ENCODE data around the gene FXYD3.
"Not testable (repeated sequence)": the region's sequence is repeated elsewhere in the genome, so short reads cannot be mapped to it uniquely, and the experiment has no call there.

FXYD3 gene

DNA sequence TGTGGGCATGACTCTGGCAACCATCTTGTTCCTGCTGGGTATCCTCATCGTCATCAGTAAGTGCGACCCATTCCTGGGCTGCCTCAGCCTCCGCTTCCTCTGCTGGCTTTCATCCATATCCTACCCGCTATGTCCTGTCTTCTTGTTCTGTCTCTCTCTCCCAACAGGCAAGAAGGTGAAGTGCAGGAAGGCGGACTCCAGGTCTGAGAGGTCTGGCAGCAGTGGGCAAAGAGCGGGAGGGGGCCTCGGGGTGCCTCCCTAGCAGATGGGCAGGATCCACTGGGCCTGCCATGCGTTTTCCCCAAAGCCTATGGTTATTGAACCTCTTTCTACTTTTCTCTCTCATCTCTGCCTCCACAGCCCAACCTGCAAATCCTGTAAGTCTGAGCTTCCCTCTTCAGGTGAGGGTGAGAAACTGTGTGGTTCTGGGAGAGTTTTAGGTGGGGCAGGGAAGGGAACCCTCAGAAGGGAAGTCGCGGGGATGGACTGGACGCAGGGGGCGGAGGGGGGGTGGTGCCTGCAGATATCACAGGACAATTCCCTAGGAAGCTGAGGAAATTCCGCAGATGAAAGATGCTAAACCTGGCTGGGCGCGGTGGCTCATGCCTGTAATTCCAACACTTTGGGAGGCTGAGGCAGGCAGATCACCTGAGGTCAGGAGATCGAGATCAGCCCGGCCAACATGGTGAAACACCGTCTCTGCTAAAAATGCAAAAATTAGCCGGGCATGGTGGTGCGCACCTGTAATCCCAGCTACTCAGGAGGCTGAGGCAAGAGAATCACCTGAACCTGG is 35.8 kb downstream of the FXYD3 start:
- peaks cover 10% of the 10 kb centered on the region for H3K27me3 ChIP-seq (ENCODE audit: low read depth, low read length)
- H3K4me3 ChIP-seq (ENCODE audit: low read depth in 1 of 2, low read length in 2 of 2), result no peak overlapping the region
- peaks cover 2 to 21% of the 10 kb centered on the region in 2 donors for H3K4me1 ChIP-seq (ENCODE audit: control insufficient read depth in 1 of 2, insufficient read depth in 2 of 2, low read length in 2 of 2)
- H3K9me3 ChIP-seq (ENCODE audit: control insufficient read depth in 1 of 2, low read length in 2 of 2), result no peaks in the 10 kb centered on the region
- H3K27ac ChIP-seq (ENCODE audit: low read length), result no peak overlapping the region
- H3K36me3 ChIP-seq (ENCODE audit: control insufficient read depth in 1 of 2, insufficient read depth in 2 of 2, low read length in 2 of 2), result no peaks in the 10 kb centered on the region

DNA sequence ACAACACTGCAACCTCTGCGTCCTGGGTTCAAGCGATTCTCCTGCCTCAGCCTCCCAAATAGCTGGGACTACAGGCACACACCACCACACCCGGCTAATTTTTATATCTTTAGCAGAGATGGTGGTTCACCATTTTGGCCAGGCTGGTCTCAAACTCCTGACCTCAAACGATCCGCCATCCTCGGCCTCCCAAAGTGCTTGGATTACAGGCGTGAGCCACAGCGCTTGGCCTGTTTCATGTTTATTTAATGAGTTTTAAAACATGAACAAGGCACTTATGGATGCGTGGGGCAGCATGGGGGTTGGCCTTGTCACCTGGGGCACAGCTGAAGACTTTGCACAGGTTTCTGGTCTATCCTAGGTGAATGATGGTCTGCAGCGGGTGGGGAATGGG is 37.5 kb downstream of the FXYD3 start:
- not testable (repeated sequence) for H3K27ac ChIP-seq (ENCODE audit: low read length); H3K9me3 ChIP-seq (ENCODE audit: control insufficient read depth in 1 of 2, low read length in 2 of 2); H3K4me3 ChIP-seq (ENCODE audit: low read depth in 1 of 2, low read length in 2 of 2); H3K27me3 ChIP-seq (ENCODE audit: low read depth, low read length)
- H3K36me3 ChIP-seq (ENCODE audit: control insufficient read depth in 1 of 2, insufficient read depth in 2 of 2, low read length in 2 of 2), result peaks cover 10 to 11% of the 10 kb centered on the region in 2 donors
- H3K4me1 ChIP-seq (ENCODE audit: control insufficient read depth in 1 of 2, insufficient read depth in 2 of 2, low read length in 2 of 2), result peaks cover 2 to 21% of the 10 kb centered on the region in 2 donors

GRCh38 chr19:35153701-35154524 is 38.3 kb downstream of the FXYD3 start:
- H3K4me3 ChIP-seq (ENCODE audit: low read depth in 1 of 2, low read length in 2 of 2), result peak overlapping the region; percentile 68 to 70
- H3K27ac ChIP-seq (ENCODE audit: low read length), result no peak overlapping the region
- no peaks in the 10 kb centered on the region for H3K9me3 ChIP-seq (ENCODE audit: control insufficient read depth in 1 of 2, low read length in 2 of 2)
- peaks cover 2 to 21% of the 10 kb centered on the region in 2 donors for H3K4me1 ChIP-seq (ENCODE audit: control insufficient read depth in 1 of 2, insufficient read depth in 2 of 2, low read length in 2 of 2)
- H3K27me3 ChIP-seq (ENCODE audit: low read depth, low read length), result peaks cover 10% of the 10 kb centered on the region
- peaks cover 13 to 15% of the 10 kb centered on the region in 2 donors for H3K36me3 ChIP-seq (ENCODE audit: control insufficient read depth in 1 of 2, insufficient read depth in 2 of 2, low read length in 2 of 2)

DNA sequence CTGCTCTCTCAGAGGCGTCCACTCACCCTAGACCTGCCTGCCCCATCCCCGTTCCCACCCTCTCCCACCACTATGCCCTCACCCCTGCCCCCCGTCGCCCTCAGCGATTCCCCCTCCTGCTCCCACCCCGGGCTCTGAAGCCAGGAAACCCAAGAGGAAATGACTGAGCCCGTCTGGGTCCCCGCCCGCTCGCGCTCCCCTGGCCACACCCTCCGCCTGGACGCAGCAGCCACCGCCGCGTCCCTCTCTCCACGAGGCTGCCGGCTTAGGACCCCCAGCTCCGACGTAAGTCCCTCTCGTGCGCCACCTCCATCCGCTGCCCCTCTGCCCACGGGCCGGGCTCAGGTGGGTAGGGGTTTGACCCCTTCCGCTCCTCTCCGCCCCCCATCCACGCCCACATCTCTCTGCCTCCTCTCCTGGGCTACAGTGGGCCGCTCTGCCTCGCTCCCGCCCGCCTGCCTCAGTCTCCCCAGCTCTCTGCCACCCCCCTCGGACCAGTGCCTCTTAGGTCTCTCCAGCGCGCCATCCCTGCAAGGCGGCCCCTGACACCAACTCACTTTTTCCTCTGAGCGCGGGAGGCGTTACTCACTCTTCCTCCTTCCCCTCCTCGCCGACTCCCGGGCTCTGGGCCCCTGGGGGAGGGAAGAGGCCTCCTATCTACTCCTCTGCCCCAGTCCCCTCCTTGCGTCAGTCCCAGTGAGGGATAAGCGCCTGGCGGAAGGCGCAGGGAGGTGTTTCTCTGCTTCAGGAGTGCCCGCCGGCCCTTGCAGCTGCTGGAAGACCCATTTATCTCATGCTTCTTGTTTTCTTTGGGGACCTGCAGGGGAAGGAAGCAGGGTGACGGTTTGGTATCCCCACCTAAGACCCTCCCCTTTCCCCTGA is 39.1 kb downstream of the FXYD3 start, which contains the start of gene FXYD5:
FXYD5 (plus strand) TSS at position 211 of the 882 bp plus-strand sequence. CDS start 816 bp downstream, outside the sequence.
- Histone ChIP-seq H3K27me3 (ENCODE audit: low read depth, low read length) (peaks cover 10% of the 10 kb centered on the region), H3K4me1 (ENCODE audit: control insufficient read depth in 1 of 2, insufficient read depth in 2 of 2, low read length in 2 of 2) (peaks cover 2 to 21% of the 10 kb centered on the region in 2 donors)

DNA sequence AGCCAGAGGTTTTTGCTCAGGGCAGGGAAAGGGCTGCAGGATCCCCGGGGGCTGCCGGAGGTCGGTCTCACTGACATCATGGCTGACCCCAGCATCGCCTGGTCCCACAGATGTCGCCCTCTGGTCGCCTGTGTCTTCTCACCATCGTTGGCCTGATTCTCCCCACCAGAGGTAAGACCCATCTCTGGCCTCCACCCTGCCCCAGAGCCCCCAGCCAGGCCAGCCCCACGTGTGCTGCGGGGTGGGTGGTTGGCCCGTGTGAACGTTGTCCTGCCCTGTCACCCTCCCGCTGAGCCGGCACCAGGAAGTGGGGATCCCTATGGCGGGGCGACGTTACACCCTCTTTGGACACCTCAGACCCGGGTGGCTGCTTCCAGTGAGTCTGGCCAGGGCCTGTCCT is 39.8 kb downstream of the FXYD3 start:
- peaks cover 2 to 21% of the 10 kb centered on the region in 2 donors for H3K4me1 ChIP-seq (ENCODE audit: control insufficient read depth in 1 of 2, insufficient read depth in 2 of 2, low read length in 2 of 2)
- H3K27me3 ChIP-seq (ENCODE audit: low read depth, low read length), result peaks cover 10% of the 10 kb centered on the region
- peak overlapping the region; percentile 23 for H3K27ac ChIP-seq (ENCODE audit: low read length)
- peaks cover 13 to 15% of the 10 kb centered on the region in 2 donors for H3K36me3 ChIP-seq (ENCODE audit: control insufficient read depth in 1 of 2, insufficient read depth in 2 of 2, low read length in 2 of 2)
- H3K4me3 ChIP-seq (ENCODE audit: low read depth in 1 of 2, low read length in 2 of 2), result peak overlapping the region; percentile 68 to 70
- no peaks in the 10 kb centered on the region for H3K9me3 ChIP-seq (ENCODE audit: control insufficient read depth in 1 of 2, low read length in 2 of 2)

More for the DNA sequence above, 39.1 kb downstream of the FXYD3 start, which contains the start of gene FXYD5:
- peak within 1 kb of the TSS; percentile 68 to 70 for H3K4me3 ChIP-seq (ENCODE audit: low read depth in 1 of 2, low read length in 2 of 2)
- peaks cover 13 to 15% of the 10 kb centered on the region in 2 donors for H3K36me3 ChIP-seq (ENCODE audit: control insufficient read depth in 1 of 2, insufficient read depth in 2 of 2, low read length in 2 of 2)
- H3K27ac ChIP-seq (ENCODE audit: low read length), result peak within 1 kb of the TSS; percentile 23
- H3K9me3 ChIP-seq (ENCODE audit: control insufficient read depth in 1 of 2, low read length in 2 of 2), result no peaks in the 10 kb centered on the region

GRCh38 chr19:35155981-35156672 is 40.5 kb downstream of the FXYD3 start:
- peaks cover 13 to 15% of the 10 kb centered on the region in 2 donors for H3K36me3 ChIP-seq (ENCODE audit: control insufficient read depth in 1 of 2, insufficient read depth in 2 of 2, low read length in 2 of 2)
- peak overlapping the region; percentile 68 to 70 for H3K4me3 ChIP-seq (ENCODE audit: low read depth in 1 of 2, low read length in 2 of 2)
- no peaks in the 10 kb centered on the region for H3K9me3 ChIP-seq (ENCODE audit: control insufficient read depth in 1 of 2, low read length in 2 of 2)
- H3K4me1 ChIP-seq (ENCODE audit: control insufficient read depth in 1 of 2, insufficient read depth in 2 of 2, low read length in 2 of 2), result peaks cover 2 to 21% of the 10 kb centered on the region in 2 donors
- no peak overlapping the region for H3K27ac ChIP-seq (ENCODE audit: low read length)
- H3K27me3 ChIP-seq (ENCODE audit: low read depth, low read length), result peaks cover 10% of the 10 kb centered on the region

GRCh38 chr19:35156673-35157014 is 41.0 kb downstream of the FXYD3 start:
- H3K27me3 ChIP-seq (ENCODE audit: low read depth, low read length), result peaks cover 10% of the 10 kb centered on the region

DNA sequence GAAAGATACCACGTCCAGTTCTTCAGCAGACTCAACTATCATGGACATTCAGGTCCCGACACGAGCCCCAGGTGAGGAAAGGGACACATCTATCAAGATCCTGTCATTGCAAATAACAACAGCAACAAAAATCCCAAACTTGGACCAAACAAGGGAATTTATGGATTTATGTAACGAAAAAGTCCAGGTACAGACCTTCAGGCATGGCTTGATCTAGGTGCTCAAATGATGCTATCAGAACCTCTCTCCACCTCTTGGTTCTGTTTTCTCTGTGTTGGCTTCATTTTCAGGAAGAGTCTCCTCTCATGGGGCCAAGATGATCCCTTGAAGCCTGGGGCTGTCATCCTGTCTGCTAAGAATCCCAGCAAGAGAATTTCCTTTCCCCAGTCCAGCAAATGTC is 41.8 kb downstream of the FXYD3 start:
- peaks cover 8% of the 10 kb centered on the region for H3K27me3 ChIP-seq (ENCODE audit: low read depth, low read length)
- no peak overlapping the region for H3K4me3 ChIP-seq (ENCODE audit: low read depth in 1 of 2, low read length in 2 of 2)
- peaks cover 2 to 18% of the 10 kb centered on the region in 2 donors for H3K4me1 ChIP-seq (ENCODE audit: control insufficient read depth in 1 of 2, insufficient read depth in 2 of 2, low read length in 2 of 2)
- H3K9me3 ChIP-seq (ENCODE audit: control insufficient read depth in 1 of 2, low read length in 2 of 2), result peaks cover 0 to 5% of the 10 kb centered on the region in 2 donors
- H3K36me3 ChIP-seq (ENCODE audit: control insufficient read depth in 1 of 2, insufficient read depth in 2 of 2, low read length in 2 of 2), result peaks cover 19 to 26% of the 10 kb centered on the region in 2 donors
- H3K27ac ChIP-seq (ENCODE audit: low read length), result no peak overlapping the region

More at GRCh38 chr19:35156673-35157014, 41.0 kb downstream of the FXYD3 start:
- H3K36me3 ChIP-seq (ENCODE audit: control insufficient read depth in 1 of 2, insufficient read depth in 2 of 2, low read length in 2 of 2), result peaks cover 18 to 19% of the 10 kb centered on the region in 2 donors
- no peak overlapping the region for H3K27ac ChIP-seq (ENCODE audit: low read length)
- no peak overlapping the region for H3K4me3 ChIP-seq (ENCODE audit: low read depth in 1 of 2, low read length in 2 of 2)
- peaks cover 2 to 21% of the 10 kb centered on the region in 2 donors for H3K4me1 ChIP-seq (ENCODE audit: control insufficient read depth in 1 of 2, insufficient read depth in 2 of 2, low read length in 2 of 2)
- no peaks in the 10 kb centered on the region for H3K9me3 ChIP-seq (ENCODE audit: control insufficient read depth in 1 of 2, low read length in 2 of 2)

GRCh38 chr19:35159606-35160005 is 44.0 kb downstream of the FXYD3 start:
- peaks cover 0 to 12% of the 10 kb centered on the region in 2 donors for H3K9me3 ChIP-seq (ENCODE audit: control insufficient read depth in 1 of 2, low read length in 2 of 2)
- peaks cover 25 to 47% of the 10 kb centered on the region in 2 donors for H3K36me3 ChIP-seq (ENCODE audit: control insufficient read depth in 1 of 2, insufficient read depth in 2 of 2, low read length in 2 of 2)
- no peaks in the 10 kb centered on the region for H3K27me3 ChIP-seq (ENCODE audit: low read depth, low read length)
- peaks cover 0 to 7% of the 10 kb centered on the region in 2 donors for H3K4me1 ChIP-seq (ENCODE audit: control insufficient read depth in 1 of 2, insufficient read depth in 2 of 2, low read length in 2 of 2)
- no peak overlapping the region for H3K27ac ChIP-seq (ENCODE audit: low read length)
- no peak overlapping the region for H3K4me3 ChIP-seq (ENCODE audit: low read depth in 1 of 2, low read length in 2 of 2)
